Progenitor cell of endocrine pancreas (in vitro differentiated cells): ENCODE results near the gene GDF3. TPM values are rescaled to one million over a fixed set of nuclear protein-coding genes. Genes with fewer than 3 reads are reported as not detected.
"Not testable (repeated sequence)": the region's sequence is repeated elsewhere in the genome, so short reads cannot be mapped to it uniquely, and the experiment has no call there.

Source experiments
- DNase-seq: peaks from one replicate; pipeline ENCODE4 v3.0.0; 2021; ENCODE audit warnings: low spot score; ENCODE audit not compliant: unreplicated experiment
- H3K27ac Mint-ChIP-seq: 2 replicates; pipeline ENCODE4 v1.8.0; 2021; ENCODE audit warnings: mild to moderate bottlenecking, moderate library complexity, mixed read lengths
- H3K27me3 Mint-ChIP-seq: 2 replicates; pipeline ENCODE4 v1.8.0; 2021; ENCODE audit warnings: mixed read lengths
- H3K36me3 Mint-ChIP-seq: 2 replicates; pipeline ENCODE4 v1.8.0; 2022; ENCODE audit warnings: mixed read lengths; ENCODE audit not compliant: insufficient read depth
- H3K4me1 Mint-ChIP-seq: 2 replicates; pipeline ENCODE4 v1.8.0; 2021; ENCODE audit warnings: low read depth, mixed read lengths
- H3K4me3 Mint-ChIP-seq: 2 replicates; pipeline ENCODE4 v1.8.0; 2021; ENCODE audit warnings: low read depth, mild to moderate bottlenecking, moderate library complexity, mixed read lengths
- H3K9me3 Mint-ChIP-seq: 2 replicates; pipeline ENCODE4 v1.8.0; 2021; ENCODE audit warnings: low read depth, mixed read lengths
- long read RNA-seq: library from polyadenylated mRNA; unstranded; transcript quantifications from one replicate; pipeline ENCODE4 v2.0.0, GENCODE V29; 2020
- total RNA-seq: library from RNA; stranded (reverse); gene quantifications from 2 replicates; pipeline ENCODE4 v1.2.1, GENCODE V29; 2021
- TF ChIP-seq, protein P1 (sequence below): fragments of 200-600 bp; sonication (generic); IDR thresholded peaks from one replicate; pipeline ENCODE4 v1.5.0; 2021; ENCODE audit warnings: antibody characterized with exemption, mild to moderate bottlenecking; ENCODE audit not compliant: unreplicated experiment

The GDF3 gene
- total RNA-seq = not detected in 2 replicates
- long read RNA-seq = 0 reads

DNA sequence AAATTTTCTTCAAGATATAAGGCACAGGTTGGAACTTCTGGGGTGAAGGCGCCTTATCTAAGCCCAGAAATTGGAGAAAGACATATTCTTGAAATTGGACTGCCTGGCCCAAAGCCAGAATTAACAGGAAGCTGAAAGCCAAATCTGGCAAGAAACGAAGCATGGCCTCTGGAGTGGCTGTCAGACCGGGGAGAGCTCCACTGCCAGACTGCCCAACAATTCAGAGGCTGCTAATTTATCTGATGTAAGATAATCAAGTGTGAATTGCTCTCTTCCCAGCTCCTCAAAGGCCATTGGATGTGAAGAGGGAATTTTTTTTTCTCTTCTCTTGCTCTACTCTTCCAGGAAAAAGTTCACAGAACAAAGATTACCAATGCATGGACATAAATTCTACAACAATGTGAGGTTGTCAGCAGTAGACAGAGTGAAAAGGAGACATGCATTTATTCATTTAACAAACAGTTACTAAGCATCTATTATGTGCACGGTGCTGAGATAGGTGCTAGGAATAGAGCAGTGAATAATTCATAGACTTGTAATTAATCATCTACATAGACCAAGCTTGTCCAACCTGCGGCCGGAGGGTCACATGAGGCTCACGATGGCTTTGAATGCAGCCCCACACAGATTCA lies at the start of gene GDF3:
Gene GDF3, minus strand, starts transcription at position 210 of the 632 bp plus-strand sequence. Its CDS starts 47 bp downstream, at position 163.
- no peak for DNase-seq
- no peaks in the 10 kb centered on the region for H3K9me3 Mint-ChIP-seq
- peaks cover 39% of the 10 kb centered on the region for H3K27me3 Mint-ChIP-seq
- H3K27ac Mint-ChIP-seq = no peak within 1 kb of the TSS
- H3K4me3 Mint-ChIP-seq = no peak within 1 kb of the TSS
- no peaks in the 10 kb centered on the region for H3K36me3 Mint-ChIP-seq
- H3K4me1 Mint-ChIP-seq = peaks cover 7% of the 10 kb centered on the region
- TF ChIP-seq, protein P1, sequence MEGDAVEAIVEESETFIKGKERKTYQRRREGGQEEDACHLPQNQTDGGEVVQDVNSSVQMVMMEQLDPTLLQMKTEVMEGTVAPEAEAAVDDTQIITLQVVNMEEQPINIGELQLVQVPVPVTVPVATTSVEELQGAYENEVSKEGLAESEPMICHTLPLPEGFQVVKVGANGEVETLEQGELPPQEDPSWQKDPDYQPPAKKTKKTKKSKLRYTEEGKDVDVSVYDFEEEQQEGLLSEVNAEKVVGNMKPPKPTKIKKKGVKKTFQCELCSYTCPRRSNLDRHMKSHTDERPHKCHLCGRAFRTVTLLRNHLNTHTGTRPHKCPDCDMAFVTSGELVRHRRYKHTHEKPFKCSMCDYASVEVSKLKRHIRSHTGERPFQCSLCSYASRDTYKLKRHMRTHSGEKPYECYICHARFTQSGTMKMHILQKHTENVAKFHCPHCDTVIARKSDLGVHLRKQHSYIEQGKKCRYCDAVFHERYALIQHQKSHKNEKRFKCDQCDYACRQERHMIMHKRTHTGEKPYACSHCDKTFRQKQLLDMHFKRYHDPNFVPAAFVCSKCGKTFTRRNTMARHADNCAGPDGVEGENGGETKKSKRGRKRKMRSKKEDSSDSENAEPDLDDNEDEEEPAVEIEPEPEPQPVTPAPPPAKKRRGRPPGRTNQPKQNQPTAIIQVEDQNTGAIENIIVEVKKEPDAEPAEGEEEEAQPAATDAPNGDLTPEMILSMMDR = no peak

DNA sequence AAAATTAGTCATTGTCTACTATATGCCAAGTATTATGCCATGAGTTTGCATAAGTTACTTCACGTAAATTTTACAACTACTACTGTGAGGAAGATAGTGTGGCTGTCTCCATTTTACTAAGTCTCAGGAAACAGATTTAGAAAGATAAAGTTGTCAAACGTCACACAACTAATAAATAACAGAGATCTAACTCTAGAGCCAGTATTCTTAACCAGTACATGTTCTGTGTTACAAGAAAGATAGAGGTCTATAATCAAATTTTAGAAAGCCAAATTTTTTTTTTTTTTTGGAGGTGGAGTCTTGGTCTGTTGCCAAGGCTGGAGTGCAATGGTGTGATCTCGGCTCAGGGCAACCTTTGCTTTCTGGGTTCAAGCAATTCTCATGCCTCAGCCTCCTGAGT lies 37.4 kb upstream of the GDF3 start:
- TF ChIP-seq, protein P1 = no peak
- Mint-ChIP-seq H3K36me3 (no peaks in the 10 kb centered on the region), H3K9me3 (no peaks in the 10 kb centered on the region), H3K4me1 (peaks cover 8% of the 10 kb centered on the region), H3K4me3 (no peak overlapping the region), H3K27me3 (peaks cover 3% of the 10 kb centered on the region), H3K27ac (no peak overlapping the region)
- no peak for DNase-seq

DNA sequence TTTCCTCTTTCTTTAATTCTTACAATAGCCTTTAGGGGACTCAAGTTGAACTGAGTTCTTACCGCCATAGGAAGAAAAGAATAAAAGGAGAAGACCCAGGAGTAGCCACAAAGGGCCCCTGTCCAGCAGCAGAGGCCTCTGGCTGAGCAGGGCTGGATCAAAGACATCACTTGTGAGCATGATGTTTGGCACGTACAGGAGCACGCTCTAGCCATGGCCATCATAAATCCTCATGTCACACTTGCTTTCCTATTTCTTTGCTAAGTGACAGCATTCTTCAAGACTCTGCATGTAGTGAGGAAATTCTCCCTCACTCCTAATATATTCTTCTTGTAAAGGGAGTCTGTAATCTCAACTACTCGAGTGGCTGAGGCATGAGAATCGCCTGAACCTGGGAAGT lies 35.9 kb upstream of the GDF3 start:
- H3K27ac Mint-ChIP-seq = peak overlapping the region; percentile 21
- TF ChIP-seq, protein P1 = no peak
- H3K4me1 Mint-ChIP-seq = peaks cover 8% of the 10 kb centered on the region

DNA sequence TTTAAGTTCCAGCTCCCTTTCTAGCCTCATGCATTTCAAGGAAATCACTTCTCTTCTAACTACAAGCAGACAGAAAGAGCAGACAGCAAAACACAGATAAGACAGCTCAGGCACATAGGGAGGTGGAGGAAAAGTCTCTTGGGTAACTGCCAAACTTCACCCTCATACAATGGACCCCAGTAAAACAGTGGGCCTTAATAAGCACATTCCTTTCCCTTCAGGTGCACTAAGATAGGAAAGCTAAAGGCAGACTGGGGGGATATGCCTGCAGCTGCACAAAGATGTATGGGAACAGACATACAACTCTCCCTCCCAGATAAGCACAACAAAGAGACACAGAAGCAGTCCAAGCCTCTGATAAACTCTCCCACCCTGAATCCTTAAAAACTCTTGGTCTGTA lies 35.4 kb upstream of the GDF3 start:
- H3K27me3 Mint-ChIP-seq, H3K4me1 Mint-ChIP-seq, H3K4me3 Mint-ChIP-seq, DNase-seq, H3K36me3 Mint-ChIP-seq, H3K9me3 Mint-ChIP-seq: not testable (repeated sequence)
- H3K27ac Mint-ChIP-seq = peak overlapping the region; percentile 21

More for the DNA sequence above, 35.9 kb upstream of the GDF3 start:
- DNase-seq = no peak
- H3K36me3 Mint-ChIP-seq = no peaks in the 10 kb centered on the region
- H3K9me3 Mint-ChIP-seq = peaks cover 4% of the 10 kb centered on the region
- peaks cover 3% of the 10 kb centered on the region for H3K27me3 Mint-ChIP-seq
- H3K4me3 Mint-ChIP-seq = no peak overlapping the region

DNA sequence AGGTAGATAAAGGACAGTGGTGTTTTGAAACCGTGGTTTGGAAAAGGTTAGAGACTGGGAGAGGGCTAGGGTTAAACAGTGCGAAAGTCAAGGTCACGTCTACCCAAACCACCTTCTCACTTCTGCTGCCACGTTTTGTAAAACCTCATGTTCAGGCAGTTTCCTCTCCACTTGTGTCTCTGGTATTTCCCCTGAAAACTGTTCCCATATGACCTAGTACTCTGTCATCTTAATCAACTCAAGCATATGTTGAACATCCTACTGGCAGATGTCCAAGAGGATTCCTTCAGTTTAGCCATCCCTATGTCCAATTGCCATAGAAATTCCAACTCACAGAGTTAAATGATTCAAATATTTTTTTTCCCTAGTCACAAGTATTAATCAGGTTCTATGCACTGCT lies 34.2 kb upstream of the GDF3 start:
- Mint-ChIP-seq H3K36me3 (no peaks in the 10 kb centered on the region), H3K27me3 (peaks cover 3% of the 10 kb centered on the region), H3K27ac (no peak overlapping the region), H3K4me3 (no peak overlapping the region), H3K4me1 (peaks cover 8% of the 10 kb centered on the region), H3K9me3 (peaks cover 4% of the 10 kb centered on the region)
- TF ChIP-seq, protein P1 = no peak
- DNase-seq = no peak

DNA sequence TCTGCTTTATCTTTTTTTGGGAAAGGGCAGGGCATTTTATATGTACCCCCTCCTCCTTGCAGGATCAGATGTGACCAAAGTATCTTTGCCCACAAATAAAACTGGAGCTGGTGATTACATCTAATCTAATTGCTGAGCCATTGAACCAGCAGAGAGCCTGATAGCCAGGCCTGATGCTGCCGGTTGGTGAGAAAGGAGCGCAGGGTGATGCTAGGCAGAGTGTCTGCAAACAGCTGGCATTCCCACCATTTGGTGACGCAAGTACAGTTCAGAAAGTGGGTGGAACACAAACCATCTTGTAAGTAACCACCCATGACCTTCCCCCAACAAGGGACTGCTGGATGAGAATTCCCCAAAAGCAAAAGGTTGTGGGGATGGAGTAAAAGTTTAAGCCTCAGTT lies 28.4 kb upstream of the GDF3 start:
- Mint-ChIP-seq H3K27ac (no peak overlapping the region), H3K4me1 (no peaks in the 10 kb centered on the region), H3K27me3 (no peaks in the 10 kb centered on the region), H3K9me3 (peaks cover 4% of the 10 kb centered on the region), H3K36me3 (no peaks in the 10 kb centered on the region), H3K4me3 (no peak overlapping the region)
- DNase-seq = no peak
- TF ChIP-seq, protein P1 = no peak
